Measurements from ENCODE around the gene SUCLA2. TPM values are rescaled to one million over a fixed set of nuclear protein-coding genes. Genes with fewer than 3 reads are reported as not detected.
"Not testable (repeated sequence)": the region's sequence is repeated elsewhere in the genome, so short reads cannot be mapped to it uniquely, and the experiment has no call there.

Gene SUCLA2
- total RNA-seq, 1 experiment from 2014 or later = 39.1 TPM

DNA sequence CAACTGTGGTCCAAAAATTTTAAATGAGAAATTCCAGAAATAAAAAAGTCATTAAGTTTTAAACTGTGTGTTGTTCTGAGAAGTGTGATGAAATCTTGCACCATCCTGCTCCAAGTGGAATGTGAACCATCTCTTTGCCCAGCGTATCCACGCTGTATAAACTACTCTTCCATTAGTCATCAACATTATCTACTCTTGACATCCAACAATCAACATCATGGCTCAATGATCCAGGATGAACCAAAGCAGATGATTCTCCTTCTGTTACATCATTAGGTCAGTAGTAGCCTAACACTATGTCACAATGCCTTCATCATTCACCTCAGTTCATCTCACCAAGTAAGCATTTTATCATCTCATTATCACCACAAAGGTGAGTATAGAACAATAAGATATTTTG is 55.3 kb downstream of the SUCLA2 start:
- Histone ChIP-seq H3K4me1 (ENCODE audit: control insufficient read depth in 1 of 2, insufficient read depth in 2 of 2, low read length in 2 of 2) (no peaks in the 10 kb centered on the region), H3K27ac (ENCODE audit: low read depth, low read length) (no peak overlapping the region), H3K79me2 (ENCODE audit: insufficient read depth, low read length) (no peaks in the 10 kb centered on the region), H3K9me2 (ENCODE audit: insufficient read depth) (no peaks in the 10 kb centered on the region), H2AFZ (ENCODE audit: low read depth, low read length, poor library complexity, severe bottlenecking) (no peak overlapping the region), H4K20me1 (ENCODE audit: insufficient read depth) (no peaks in the 10 kb centered on the region), H3K27me3 (ENCODE audit: insufficient read depth, low read length) (no peaks in the 10 kb centered on the region), H3K9me3 (ENCODE audit: control insufficient read depth in 1 of 2, insufficient read depth in 1 of 2, low read depth in 1 of 2, low read length in 2 of 2) (no peaks in the 10 kb centered on the region), H3K36me3 (ENCODE audit: control insufficient read depth in 1 of 2, insufficient read depth in 2 of 2, low read length in 2 of 2) (no peaks in the 10 kb centered on the region; a peak in 1 of 4 replicates), H3K4me3 (replicated peaks in 1 of 2; ENCODE audit: low read depth in 1 of 2, low read length in 2 of 2) (no peak overlapping the region), H3K9ac (ENCODE audit: low read length) (no peak overlapping the region), H3K4me2 (ENCODE audit: low read length) (no peak overlapping the region)
- intact Hi-C loops (cut with micrococcal nuclease) = no loop called here
- ChIA-PET RAD21 (ENCODE audit: low non-redundant PET in 1 of 2, low total read pairs in 2 of 2, uncharacterized antibody in 2 of 2, unreplicated experiment in 2 of 2) (no interaction called here), POLR2A (no interaction called here), CTCF (no interaction called here)
- BruUV-seq (replicated peaks) = no TSS peak
- no peak for DNase-seq (ENCODE audit: low read depth, low spot score)
- TF ChIP-seq YY1 (IDR thresholded peaks at IDR 0.05; ENCODE audit: extremely low read depth, insufficient replicate concordance, low read depth, low read length) = no peak
- TF ChIP-seq ELF1 (IDR thresholded peaks at IDR 0.05; ENCODE audit: borderline replicate concordance, low read depth) = no peak
- no peak for TF ChIP-seq EZH2phosphoT487 (IDR thresholded peaks at IDR 0.05; ENCODE audit: borderline replicate concordance)
- TF ChIP-seq SRF (IDR thresholded peaks at IDR 0.05; ENCODE audit: low read depth) = no peak
- TF ChIP-seq TCF7L2 (IDR thresholded peaks at IDR 0.05; ENCODE audit: borderline replicate concordance, extremely low read depth, insufficient read depth, insufficient read length) = no peak
- TF ChIP-seq CBX3 (IDR thresholded peaks at IDR 0.05; ENCODE audit: low read depth) = no peak
- no peak for TF ChIP-seq POLR2AphosphoS5 (IDR thresholded peaks at IDR 0.05; ENCODE audit: low read depth, low read length)
- no peak for TF ChIP-seq ZNF274 (IDR thresholded peaks at IDR 0.05; ENCODE audit: low read depth, low read length)
- no peak for TF ChIP-seq CEBPB (IDR thresholded peaks at IDR 0.05; ENCODE audit: low read depth)
- no peak for TF ChIP-seq SIN3A (IDR thresholded peaks at IDR 0.05; ENCODE audit: low read depth)
- TF ChIP-seq ZFX (IDR thresholded peaks at IDR 0.05) = no peak
- no peak for TF ChIP-seq RAD21 (IDR thresholded peaks at IDR 0.05; ENCODE audit: low read depth)
- TF ChIP-seq EZH2 (IDR thresholded peaks at IDR 0.05) = no peak
- TF ChIP-seq EGR1 (IDR thresholded peaks at IDR 0.05; ENCODE audit: low read depth) = no peak
- TF ChIP-seq, protein P1, sequence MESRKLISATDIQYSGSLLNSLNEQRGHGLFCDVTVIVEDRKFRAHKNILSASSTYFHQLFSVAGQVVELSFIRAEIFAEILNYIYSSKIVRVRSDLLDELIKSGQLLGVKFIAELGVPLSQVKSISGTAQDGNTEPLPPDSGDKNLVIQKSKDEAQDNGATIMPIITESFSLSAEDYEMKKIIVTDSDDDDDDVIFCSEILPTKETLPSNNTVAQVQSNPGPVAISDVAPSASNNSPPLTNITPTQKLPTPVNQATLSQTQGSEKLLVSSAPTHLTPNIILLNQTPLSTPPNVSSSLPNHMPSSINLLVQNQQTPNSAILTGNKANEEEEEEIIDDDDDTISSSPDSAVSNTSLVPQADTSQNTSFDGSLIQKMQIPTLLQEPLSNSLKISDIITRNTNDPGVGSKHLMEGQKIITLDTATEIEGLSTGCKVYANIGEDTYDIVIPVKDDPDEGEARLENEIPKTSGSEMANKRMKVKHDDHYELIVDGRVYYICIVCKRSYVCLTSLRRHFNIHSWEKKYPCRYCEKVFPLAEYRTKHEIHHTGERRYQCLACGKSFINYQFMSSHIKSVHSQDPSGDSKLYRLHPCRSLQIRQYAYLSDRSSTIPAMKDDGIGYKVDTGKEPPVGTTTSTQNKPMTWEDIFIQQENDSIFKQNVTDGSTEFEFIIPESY (IDR thresholded peaks at IDR 0.05; ENCODE audit: extremely low read depth, insufficient replicate concordance, low read length) = no peak
- TF ChIP-seq JUND (IDR thresholded peaks at IDR 0.05) = no peak
- TF ChIP-seq, protein P2, sequence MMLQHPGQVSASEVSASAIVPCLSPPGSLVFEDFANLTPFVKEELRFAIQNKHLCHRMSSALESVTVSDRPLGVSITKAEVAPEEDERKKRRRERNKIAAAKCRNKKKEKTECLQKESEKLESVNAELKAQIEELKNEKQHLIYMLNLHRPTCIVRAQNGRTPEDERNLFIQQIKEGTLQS (IDR thresholded peaks at IDR 0.05) = no peak
- TF ChIP-seq, protein P3, sequence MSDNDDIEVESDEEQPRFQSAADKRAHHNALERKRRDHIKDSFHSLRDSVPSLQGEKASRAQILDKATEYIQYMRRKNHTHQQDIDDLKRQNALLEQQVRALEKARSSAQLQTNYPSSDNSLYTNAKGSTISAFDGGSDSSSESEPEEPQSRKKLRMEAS (IDR thresholded peaks at IDR 0.05) = no peak
- no peak for TF ChIP-seq POLR2A (IDR thresholded peaks at IDR 0.05; ENCODE audit: borderline replicate concordance, extremely low read depth, insufficient read depth, insufficient read length)
- no peak for TF ChIP-seq FOSL1 (IDR thresholded peaks at IDR 0.05; ENCODE audit: low read depth)
- no peak for ATAC-seq

DNA sequence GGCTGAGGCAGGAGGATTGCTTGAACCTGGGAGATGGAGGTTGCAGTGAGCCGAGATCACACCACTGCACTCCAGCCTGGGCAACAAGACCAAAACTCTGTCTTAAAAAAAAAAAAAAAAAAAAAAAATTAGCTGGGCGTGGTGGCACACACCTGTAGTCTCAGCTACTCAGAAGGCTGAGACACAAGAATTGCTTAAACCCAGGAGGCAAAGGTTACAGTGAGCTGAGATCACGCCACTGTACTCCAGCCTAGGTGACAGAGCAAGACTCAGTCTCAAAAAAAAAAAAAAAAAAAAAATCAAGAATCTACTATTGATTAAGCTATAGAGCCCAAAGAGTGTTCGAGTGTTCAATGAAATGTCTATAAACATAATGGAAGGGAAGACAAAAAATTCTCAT is 55.9 kb downstream of the SUCLA2 start:
- H3K4me3 ChIP-seq (replicated peaks in 1 of 2; ENCODE audit: low read depth in 1 of 2, low read length in 2 of 2); ATAC-seq; H3K27me3 ChIP-seq (ENCODE audit: insufficient read depth, low read length); POLR2A ChIA-PET; H3K79me2 ChIP-seq (ENCODE audit: insufficient read depth, low read length); DNase-seq (ENCODE audit: low read depth, low spot score); H3K4me1 ChIP-seq (ENCODE audit: control insufficient read depth in 1 of 2, insufficient read depth in 2 of 2, low read length in 2 of 2); H3K9ac ChIP-seq (ENCODE audit: low read length); BruUV-seq (replicated peaks); RAD21 ChIA-PET (ENCODE audit: low non-redundant PET in 1 of 2, low total read pairs in 2 of 2, uncharacterized antibody in 2 of 2, unreplicated experiment in 2 of 2); H3K36me3 ChIP-seq (ENCODE audit: control insufficient read depth in 1 of 2, insufficient read depth in 2 of 2, low read length in 2 of 2); H2AFZ ChIP-seq (ENCODE audit: low read depth, low read length, poor library complexity, severe bottlenecking); intact Hi-C loops (cut with micrococcal nuclease); CTCF ChIA-PET; H3K4me2 ChIP-seq (ENCODE audit: low read length); H3K9me3 ChIP-seq (ENCODE audit: control insufficient read depth in 1 of 2, insufficient read depth in 1 of 2, low read depth in 1 of 2, low read length in 2 of 2); H3K27ac ChIP-seq (ENCODE audit: low read depth, low read length); H3K9me2 ChIP-seq (ENCODE audit: insufficient read depth); H4K20me1 ChIP-seq (ENCODE audit: insufficient read depth): not testable (repeated sequence)
